Colon (tissue), 2 donors: ENCODE data around the gene TMEM74B.
"Not testable (repeated sequence)": the region's sequence is repeated elsewhere in the genome, so short reads cannot be mapped to it uniquely, and the experiment has no call there.

ENCODE experiments used
- FAIRE-seq: peaks from 2 replicates; lab custom pipeline; 2012; peaks lifted over from hg19 to GRCh38; lab: Jason Lieb, UNC
- donor health status: control.
- donor health status: control.

TMEM74B gene

DNA sequence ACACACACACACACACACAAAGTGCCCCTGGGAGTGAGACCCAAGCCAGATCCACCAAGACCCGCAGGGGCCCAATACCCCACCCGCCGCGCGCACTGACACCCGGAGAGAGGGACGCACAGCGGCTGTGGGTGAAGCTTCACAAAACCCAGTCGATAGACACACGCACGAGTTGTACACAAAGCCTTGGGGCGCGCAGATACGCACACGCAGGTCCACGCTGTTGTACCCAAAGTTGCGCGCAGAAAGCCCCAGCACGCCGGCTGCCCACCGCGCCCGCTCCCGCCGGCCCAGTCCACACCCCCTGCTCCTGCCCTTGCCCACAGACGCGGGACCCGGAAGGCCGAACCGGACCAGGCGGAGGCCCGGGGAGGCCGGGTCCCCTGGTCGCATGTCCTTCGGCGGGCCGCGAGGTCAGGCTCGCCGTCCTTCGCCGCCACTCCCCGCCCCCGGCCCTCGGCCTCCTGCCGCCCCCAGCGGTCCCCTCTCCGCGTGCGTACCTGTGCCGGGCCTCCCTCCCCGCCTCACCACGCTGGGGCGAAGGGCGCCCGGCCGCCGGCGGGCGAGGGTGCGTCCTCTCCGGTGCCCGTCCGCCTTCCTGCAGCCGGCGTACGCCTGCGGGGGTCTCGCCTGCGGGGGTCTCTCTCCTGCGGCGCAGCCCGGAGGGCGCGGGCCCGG lies at the start of gene TMEM74B:
TMEM74B (minus strand) TSS at position 344 of the 678 bp plus-strand sequence. CDS start 1,180 bp downstream, outside the sequence.
- no peak for FAIRE-seq

DNA sequence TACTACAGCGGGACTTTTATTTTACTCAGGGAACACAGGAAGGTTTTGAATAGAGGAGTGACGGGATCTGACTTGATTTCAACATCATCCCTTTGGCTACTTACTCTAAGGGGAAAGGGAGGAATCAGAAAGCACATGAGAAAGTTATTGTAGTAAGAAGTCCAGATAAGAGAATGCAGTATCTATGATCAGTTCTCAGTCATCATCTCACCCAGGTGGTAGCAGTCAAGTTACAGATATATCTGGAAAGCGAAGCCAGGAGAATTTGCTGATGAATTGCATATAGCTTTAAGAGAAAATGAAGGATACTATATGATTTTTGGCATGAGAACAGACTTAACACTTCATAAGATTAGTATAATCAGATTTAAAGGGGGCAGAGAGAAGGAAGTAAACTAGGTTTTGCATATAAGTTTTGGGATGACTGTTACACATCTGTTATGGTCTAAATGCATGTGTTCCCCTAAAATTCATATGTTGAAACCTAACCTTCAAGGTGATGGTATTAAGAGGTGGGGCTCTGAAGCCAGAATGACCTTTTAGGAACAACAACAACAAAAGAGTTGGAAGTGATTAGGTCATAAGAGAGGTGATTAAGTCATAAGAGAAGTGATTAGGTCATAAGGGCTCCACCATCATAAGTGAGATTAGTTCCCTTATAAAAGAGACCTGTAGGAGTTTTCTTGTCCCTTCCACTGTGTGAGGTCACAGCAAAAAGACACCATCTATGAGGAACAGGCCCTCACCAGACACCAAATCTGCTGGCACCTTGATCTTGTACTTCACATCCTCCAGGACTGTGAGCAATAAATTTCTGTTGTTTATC lies 47.7 kb upstream of the TMEM74B start:
- FAIRE-seq: no peak

DNA sequence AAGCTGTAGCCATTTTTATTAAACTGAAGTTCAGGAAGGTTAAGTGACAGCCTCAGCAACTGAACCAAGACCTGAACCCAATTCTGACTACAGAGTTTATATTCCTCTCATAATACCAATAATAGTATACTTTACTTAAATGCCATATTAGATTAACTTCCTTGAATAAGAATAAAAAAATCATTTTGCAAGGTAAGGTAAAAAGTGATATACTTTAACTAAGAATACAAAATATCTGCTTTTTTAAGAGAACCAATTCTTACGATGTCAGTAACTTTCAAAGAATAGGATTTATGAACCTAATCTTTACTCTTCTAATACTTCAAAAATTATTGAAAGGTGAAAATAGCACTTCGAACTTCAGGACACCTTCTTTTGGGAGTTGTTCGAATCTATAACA lies 44.8 kb upstream of the TMEM74B start:
- FAIRE-seq: no peak

DNA sequence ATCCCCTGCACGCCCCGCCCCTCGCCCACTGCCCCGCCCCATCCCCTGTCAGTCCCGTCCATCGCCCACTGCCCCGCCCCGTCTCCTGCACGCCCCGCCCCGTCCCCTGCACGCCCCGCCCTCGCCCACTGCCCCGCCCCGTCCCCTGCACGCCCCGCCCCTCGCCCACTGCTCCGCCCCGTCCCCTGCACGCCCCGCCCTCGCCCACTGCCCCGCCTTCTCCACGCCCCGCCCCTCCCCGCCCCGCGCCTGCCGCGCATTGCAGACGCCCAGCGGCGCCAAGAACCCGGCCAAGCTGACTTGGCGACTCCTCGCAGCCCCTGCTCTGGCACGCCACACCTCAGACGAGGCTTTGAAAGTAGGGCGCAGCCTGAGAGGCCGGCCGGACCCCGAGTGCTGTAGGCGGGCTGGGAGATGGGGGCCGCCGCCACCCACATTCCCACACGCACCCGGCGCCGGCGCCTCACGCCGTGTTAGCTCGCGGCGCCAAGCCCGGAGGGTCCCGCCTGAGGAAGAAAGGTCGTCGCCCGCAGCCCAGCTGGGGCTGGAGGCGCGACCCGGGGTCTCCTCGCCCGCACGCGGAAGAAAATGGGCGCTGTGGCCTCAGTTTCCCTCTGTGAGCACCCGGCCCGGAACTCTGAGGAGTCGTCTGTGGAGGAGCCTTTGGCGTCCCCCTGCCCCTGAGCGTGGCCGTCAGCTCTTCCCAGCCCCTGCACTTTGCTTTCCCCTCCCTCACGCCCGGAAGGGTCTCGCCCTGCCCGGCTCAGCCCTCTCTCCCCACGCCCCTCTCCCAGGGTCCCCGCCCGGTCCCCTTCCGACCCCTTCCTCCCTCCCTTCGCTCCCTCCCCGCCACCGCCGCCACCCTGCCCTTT lies 41.2 kb upstream of the TMEM74B start, which contains the start of gene RAD21L1:
RAD21L1 (plus strand) TSS at position 262 of the 872 bp plus-strand sequence. CDS start 2,410 bp downstream, outside the sequence.
- no peak for FAIRE-seq

DNA sequence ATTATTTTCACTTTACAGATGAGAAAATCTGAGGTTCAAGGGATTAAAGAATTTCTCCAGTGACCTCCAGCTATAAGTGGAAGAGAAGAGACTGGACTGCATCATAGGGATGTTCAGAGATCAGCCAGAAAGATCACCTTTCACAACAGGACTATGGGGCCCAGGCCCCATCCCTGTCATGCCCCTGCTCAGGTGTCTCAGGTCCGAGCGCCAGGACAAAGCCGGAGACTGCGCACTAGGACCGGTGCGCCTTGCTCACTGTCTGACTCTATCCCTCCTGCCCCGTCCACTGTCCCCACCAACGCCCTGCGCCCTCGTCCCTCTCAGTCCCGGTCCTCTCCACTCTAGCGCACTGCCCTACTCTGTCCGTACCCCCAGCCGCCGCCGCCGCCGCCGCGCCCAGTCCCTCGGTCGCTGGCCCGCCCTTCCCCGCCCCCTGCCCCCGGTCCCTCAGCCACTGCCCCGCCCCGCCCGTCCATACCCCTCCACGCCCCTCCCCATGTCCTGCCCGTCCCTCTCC lies 40.5 kb upstream of the TMEM74B start:
- no peak for FAIRE-seq

DNA sequence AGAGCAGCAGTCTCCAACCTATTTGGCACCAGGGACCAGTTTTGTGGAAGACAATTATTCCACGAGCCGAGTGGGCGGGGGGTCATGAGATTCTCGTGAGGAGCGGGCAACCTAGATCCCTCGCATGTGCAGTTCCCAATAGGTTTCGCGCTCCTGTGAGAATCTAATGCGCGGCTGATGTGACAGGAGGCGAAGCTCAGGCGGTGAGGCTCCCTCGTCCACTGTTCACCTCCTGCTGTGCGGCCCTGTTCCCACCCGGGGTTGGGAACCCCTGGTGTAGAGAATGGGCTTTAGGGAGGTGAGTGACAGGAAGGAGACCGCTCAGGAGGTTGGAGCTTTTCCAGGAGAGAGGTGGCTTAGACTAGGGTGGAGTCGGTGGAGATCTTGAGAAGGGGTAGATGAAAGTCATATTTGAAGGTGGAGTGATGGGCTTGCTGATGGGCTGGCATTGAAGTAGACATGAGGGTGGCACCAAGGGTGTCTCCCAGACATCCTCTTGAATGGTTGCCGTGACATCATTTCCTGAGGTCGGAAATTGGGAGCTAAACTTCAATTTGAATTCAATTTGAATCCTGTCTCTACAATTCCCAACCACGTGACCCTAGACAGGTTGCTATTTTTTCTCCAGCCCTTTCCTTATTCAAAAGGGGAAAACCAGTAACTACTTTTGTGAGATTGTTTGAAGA lies 39.6 kb upstream of the TMEM74B start:
- FAIRE-seq: no peak

DNA sequence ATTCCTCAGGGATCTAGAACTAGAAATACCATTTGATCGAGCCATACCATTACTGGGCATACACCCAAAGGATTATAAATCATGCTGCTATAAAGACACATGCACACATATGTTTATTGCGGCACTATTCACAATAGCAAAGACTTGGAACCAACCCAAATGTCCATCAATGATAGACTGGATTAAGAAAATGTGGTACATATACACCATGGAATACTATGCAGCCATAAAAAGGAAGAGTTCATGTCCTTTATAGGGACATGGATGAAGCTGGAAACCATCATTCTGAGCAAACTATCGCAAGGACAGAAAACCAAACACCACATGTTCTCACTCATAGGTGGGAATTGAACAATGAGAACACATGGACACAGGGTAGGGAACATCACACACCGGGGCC lies 38.0 kb upstream of the TMEM74B start:
- FAIRE-seq: not testable (repeated sequence)

DNA sequence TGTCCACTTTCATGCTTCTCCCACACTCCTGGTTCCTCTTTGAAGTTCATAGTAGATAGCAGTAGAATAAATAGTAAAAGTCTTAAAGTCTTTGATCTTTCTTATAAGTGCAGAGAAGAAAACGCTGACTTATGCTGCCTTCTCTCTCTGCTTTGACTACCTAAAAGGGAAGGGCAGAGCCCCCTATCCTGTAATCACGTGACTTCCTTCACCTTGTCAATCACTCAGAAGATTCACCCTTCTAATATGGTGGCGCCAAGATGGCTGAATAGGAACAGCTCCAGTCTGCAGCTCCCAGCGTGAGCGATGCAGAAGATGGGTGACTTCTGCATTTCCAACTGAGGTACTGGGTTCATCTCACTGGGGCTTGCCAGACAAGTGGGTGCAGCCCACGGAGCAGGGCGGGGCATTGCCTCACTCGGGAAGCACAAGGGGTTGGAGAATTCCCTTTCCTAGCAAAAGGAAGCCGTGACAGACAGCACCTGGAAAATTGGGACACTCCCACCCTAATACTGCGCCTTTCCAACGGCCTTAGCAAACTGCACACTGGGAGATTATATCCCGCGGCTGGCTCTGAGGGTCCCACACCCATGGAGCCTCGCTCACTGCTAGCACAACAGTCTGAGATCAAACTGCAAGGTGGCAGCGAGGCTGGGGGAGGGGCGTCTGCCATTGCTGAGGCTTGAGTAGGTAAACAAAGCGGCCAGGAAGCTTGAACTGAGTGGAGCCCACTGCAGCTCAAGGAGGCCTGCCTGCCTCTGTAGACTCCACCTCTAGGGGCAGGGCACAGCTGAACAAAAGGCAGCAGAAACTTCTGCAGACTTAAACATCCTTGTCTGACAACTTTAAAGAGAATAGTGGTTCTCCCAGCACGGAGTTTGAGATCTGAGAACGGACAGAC lies 32.0 kb upstream of the TMEM74B start:
- not testable (repeated sequence) for FAIRE-seq

DNA sequence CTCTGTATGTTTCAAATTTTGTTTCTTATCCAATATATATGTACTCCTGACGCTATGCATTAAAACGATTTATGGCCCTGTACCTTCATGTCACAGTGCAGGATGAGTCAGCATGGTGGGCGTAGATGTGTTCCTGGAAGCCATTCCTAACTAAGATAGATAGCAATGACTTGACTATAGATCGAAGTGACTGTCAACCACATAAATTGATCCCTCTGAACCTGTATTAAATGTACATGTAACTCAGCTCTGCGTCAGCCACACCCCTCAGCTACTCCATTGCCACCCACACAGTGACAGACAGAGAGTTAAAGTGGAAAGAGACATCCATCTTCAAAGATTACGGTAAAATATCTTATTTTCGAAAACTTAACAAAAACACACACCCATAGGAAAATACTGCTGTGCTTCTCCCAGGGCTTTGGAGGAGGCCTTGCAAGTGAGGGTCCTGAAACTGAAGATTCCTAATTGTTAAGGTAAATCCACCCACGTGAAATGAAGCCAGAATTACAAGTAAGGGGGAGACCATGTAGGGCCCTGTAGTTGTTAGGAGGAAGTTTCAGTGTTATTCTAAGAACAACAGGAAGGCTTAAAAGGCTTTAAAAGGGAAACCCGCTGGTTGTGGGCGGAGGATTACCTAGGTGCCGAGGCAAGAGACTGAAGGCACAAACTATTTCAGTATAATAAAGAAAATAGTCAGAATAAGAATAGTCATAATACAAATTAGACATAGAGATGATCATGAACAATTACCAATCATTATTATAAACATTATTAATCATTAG lies 30.8 kb upstream of the TMEM74B start:
- no peak for FAIRE-seq

DNA sequence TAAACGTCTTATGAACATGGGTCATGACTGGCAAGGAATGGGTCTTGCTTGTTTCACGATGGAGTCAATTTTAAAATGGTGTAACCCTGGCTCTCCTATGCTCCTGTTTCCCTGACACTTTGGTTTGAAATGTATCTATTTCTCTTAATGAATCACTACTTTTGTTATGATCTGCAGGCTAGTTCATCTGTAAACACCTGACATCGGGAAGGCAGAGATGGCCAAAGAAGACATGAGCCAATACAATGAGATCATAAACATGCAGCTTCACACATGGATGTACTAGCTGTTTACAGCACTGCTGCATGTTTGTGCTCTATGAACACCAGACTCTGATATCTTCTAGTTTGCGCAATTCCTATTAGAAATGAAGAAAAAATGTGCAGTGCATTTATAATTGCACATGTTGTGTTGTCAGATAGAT lies 30.1 kb upstream of the TMEM74B start:
- no peak for FAIRE-seq

DNA sequence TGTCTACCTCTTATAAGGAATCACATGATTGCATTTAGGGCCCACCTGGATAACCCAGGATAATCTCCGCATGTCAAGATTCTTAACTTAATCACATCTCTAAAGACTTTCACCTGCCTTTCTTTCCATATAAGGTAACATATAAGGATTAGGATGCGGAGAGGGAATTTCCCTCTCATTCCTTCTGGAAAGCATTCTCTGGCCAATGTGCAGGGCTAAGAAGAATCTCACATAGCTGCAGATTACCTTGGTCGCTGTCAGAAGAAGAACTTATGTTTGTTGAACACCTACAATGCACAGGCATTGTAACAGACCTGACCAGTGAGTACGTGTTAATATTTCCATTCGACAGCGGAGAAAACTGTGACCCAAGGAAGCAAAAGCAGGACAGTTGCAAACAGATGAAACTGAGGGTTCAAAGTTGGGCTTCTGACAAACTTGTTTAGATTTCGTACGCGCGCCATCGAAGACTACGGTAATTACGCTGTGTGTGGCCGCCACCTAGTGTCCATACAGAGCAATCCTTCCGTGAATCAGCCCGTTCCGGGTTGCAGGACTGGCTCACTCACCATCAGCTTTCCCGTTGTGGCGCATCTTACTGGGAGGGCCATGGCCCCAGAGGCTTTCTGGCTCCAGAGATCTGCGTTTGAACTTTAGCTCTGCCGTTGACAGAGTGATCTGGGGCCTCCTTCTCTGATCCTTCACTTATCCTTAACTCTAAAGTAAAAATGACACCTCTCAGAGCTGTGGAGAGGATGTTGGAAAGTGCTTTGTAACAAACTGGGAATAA lies 28.0 kb upstream of the TMEM74B start:
- no peak for FAIRE-seq

DNA sequence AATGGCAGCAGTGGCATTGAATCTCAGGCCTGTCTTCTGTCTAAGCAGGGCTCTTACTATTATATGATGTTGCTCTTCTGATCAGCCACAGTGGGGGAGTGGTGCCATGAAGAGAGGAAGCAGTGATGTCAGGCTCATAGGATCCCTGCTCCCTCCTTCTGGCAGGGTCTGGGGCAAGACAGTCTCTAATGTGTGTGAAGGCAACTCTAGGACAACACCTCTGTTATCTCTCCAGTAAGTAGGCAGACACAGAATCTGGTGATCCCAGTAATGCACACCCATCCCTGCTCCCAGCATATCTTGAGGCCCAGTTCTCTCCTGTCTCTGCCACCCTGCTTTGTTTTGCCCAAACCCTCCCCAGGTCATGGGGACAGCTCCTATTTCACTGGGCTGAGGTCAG lies 27.2 kb upstream of the TMEM74B start:
- no peak for FAIRE-seq

DNA sequence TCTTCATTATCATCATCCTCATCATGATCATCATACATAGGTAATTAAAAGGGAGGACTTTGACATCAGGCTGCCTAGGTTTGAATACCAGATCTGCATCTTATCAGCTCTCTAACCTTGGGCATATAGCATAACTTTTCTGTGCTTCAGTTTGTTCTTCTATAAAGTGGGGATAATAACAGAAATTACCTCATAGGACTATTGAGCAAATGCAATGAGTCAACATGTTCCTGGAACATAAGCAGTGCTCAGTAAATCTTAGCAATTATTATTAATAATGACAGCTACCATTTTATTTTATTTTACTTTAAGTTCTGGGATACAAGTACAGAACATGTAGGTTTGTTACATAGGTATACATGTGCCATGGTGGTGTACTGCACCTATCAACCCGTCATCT lies 25.7 kb upstream of the TMEM74B start:
- FAIRE-seq: no peak

DNA sequence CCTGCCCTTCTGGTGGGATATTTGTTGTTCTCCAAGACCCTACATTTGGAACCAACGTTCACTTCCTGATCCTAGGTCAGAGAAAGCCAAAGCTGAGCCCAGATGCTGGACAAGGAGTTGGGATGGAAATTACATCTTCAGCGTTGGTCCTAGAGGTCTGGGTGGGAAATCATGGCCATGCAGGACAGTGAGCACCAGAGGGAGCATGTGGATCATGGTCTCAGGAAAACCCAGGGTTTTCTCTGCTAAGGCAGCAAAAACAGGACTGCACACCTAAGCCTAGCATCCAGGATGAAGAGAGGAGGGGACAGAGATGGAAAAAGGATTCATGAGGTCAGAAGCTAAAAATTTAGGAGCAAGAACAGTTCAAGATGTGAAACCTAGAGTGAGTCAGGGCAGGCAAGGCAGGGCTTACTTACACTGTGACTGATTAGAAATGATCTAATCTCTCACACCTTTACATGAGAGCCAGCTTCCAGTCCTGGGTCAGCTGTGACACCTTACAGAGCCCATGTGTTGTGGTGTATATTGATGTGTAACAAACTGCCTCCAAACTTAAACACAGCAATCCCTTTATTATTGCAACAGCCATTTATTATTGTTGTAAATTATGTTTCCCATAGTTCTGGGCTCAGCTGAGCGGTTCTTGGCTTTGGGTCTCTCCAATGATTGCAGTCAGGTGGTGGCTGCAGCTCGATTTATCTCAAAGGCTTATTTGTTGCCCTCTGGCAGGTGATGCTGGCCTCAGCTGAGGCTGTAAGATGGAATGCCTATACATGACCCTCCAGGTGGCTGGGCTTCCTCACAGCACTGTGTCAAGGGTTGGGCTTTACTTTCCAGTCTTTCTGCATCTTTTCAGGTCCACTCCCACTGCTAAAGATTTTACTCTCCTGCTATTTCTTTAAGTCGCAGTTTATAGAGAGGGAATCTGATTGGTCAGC lies 24.9 kb upstream of the TMEM74B start:
- no peak for FAIRE-seq

DNA sequence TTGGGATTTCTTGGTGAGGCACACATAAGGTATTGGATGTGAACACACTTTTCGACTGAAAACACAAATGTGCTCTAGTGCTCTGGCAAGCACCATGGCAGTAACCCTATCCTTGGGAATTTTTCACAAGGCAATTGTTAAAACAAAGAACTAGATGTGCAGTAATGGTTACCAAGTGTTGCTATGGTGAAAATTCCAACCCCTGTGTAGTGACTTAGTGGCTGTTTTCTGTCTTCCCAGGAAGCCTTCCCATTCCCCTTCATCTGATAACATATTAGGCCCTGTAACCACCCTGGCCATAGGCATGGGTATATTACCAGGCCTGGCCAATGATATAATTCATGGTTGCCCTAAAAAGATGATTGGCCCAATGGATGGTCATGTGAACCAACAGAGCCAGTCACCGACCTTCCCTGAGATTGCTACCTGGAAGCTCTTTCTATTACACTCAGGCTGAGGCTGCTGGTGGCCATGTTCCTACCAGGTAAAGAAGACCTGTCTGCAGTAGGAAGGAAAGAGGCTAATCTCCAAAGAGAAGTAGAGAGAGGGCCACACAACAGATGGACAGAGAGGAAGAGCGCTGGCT lies 22.6 kb upstream of the TMEM74B start:
- FAIRE-seq: no peak

DNA sequence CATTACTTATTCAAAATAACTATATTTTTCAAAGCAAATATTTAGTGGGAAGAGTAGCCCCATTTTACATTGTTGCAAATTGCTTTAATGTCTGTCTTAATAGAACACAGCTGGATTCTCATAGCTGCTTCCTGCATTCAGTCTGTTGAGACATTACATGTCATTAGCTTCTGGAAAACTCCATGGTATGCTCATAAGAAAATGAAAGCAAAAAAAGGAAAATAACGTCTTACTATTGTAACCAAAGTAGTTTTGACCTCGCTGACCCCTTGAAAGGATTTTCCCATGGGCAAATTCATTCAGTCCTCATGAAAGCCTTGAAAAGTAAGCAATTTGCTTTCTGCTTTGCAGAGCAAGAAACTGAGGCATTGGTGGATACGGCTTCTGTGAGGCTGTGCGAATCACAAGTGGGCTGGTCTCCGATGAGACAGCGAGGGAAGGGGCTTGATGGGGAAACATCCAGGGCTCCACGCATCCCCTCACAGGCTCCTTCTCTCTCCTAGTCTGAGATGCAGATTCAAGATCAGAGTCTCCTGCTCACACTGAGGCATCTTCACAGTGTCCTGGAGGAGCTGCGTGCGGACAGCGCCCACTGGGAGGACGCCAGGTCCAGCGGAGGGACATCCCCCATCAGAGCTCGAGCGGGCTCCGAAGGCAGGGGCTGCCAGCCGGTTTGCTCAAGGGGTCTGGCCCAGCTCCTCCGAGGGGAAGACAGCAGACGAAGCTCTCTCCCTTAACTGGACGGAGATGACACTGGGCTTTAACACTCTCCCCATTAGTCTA lies 21.8 kb upstream of the TMEM74B start:
- FAIRE-seq: no peak
